Naive thymus-derived CD8-positive, alpha-beta T cell (primary cell): Measurements from ENCODE around the gene OR52N4. TPM values are rescaled to one million over a fixed set of nuclear protein-coding genes. Genes with fewer than 3 reads are reported as not detected.

ENCODE experiments used
- ATAC-seq, 2 donors: fragments of 150-1000 bp; cut with Tn5 transposase in 1 of 2; sonication (Bioruptor Pico), chemical (Tn5 transposase) in 1 of 2; 1 replicate in 1 of 2; 2 replicates in 1 of 2; pipeline ENCODE4 v1.10.0; 2021; ENCODE audit warnings: mild to moderate bottlenecking in 2 of 2, moderate library complexity in 2 of 2
- POLR2A ChIA-PET: fragments of 350-600 bp; sonication (Branson Sonifier 250); formaldehyde crosslinking; loops from one replicate; lab custom pipeline; 2021; ENCODE audit warnings: antibody characterized with exemption; lab: Charles Lee
- DNase-seq, 10 donors: peaks; one replicate each; pipeline versions ENCODE4 v3.0.0 to v3.0.0-alpha.2; 2020 to 2022
- H3K27ac Mint-ChIP-seq, 10 donors: one replicate each; pipeline ENCODE4 v1.8.0; 2020 to 2022; ENCODE audit warnings: mild to moderate bottlenecking in 10 of 10, mixed read lengths in 10 of 10, moderate library complexity in 4 of 10, inconsistent platforms in 1 of 10
- H3K27me3 Mint-ChIP-seq, 5 donors: one replicate each; pipeline ENCODE4 v1.8.0; 2021 to 2022; ENCODE audit warnings: mixed read lengths in 5 of 5
- H3K36me3 Mint-ChIP-seq, 3 donors: one replicate each; pipeline ENCODE4 v1.8.0; 2020 to 2022; ENCODE audit warnings: mixed read lengths in 3 of 3, mild to moderate bottlenecking in 2 of 3, inconsistent platforms in 1 of 3
- H3K4me1 Mint-ChIP-seq, 4 donors: one replicate each; pipeline ENCODE4 v1.8.0; 2021 to 2022; ENCODE audit warnings: mixed read lengths in 4 of 4
- H3K4me3 Mint-ChIP-seq, 10 donors: one replicate each; pipeline ENCODE4 v1.8.0; 2020 to 2022; ENCODE audit warnings: mild to moderate bottlenecking in 10 of 10, mixed read lengths in 10 of 10, moderate library complexity in 6 of 10, inconsistent platforms in 1 of 10
- H3K9me3 Mint-ChIP-seq, 9 donors: one replicate each; pipeline ENCODE4 v1.8.0; 2020 to 2022; ENCODE audit warnings: mixed read lengths in 9 of 9, mild to moderate bottlenecking in 3 of 9, inconsistent platforms in 1 of 9, moderate library complexity in 1 of 9
- polyA plus RNA-seq, 3 donors: library from polyadenylated mRNA; unstranded; fragments of 300-500 nt; fragmentation: Illumina TruSeq; gene quantifications; one replicate each; pipeline ENCODE4 v1.2.3, GENCODE V29; 2021
- total RNA-seq, 8 experiments: library from RNA in 2 of 8; stranded (reverse) in 2 of 8; gene quantifications; one replicate each; pipeline ENCODE4 v1.2.3 and lab custom pipeline; 2021 to 2026

Gene OR52N4
- total and polyA plus RNA-seq, 5 experiments from 2014 or later = 0.55 to 2.6 (median 1.4) TPM; not detected in 1

GRCh38 chr11:5738431-5738830 lies 15.6 kb upstream of the OR52N4 start:
- Mint-ChIP-seq H3K4me1 (no peaks in the 10 kb centered on the region), H3K9me3 (peaks cover 10 to 38% (median 30%) of the 10 kb centered on the region in 9 donors), H3K27me3 (peaks cover 3 to 15% (median 10%) of the 10 kb centered on the region in 5 donors), H3K4me3 (no peak overlapping the region), H3K27ac (no peak overlapping the region), H3K36me3 (peaks cover 17 to 54% (median 46%) of the 10 kb centered on the region in 3 donors)
- POLR2A ChIA-PET = no interaction called here
- no peak for DNase-seq
- no peak for ATAC-seq

- DNase-seq (no peak), ATAC-seq (no peak)
- H3K27me3 Mint-ChIP-seq = peaks cover 0 to 6% (median 0%) of the 10 kb centered on the region in 5 donors
- no peak overlapping the region for H3K4me3 Mint-ChIP-seq
- peaks cover 0 to 29% (median 24%) of the 10 kb centered on the region in 3 donors for H3K36me3 Mint-ChIP-seq
- no peak overlapping the region for H3K27ac Mint-ChIP-seq
- H3K4me1 Mint-ChIP-seq = no peaks in the 10 kb centered on the region
- H3K9me3 Mint-ChIP-seq = peaks cover 10 to 34% (median 25%) of the 10 kb centered on the region in 9 donors
- POLR2A ChIA-PET = no interaction called here
These were observed 7.4 kb upstream of the OR52N4 start for GRCh38 chr11:5746614-5747013.

DNA sequence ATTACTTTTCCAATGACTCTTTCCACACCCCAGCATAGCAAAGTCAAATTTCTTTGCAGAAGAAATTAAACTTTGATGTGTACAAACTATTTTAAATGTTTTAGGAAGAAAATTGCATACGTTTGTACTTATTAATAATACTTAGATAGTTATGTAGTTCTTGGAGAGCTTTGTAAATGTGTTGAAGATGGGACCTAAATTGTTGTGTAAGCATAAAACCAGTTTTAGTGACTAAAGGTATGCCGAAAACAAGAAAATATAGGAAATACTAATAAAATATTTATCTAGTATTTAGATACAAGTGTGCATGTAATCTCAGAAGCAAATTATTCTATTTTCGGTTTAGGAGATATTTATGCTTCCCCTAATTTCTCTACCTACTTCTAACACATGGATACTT lies 4.2 kb upstream of the OR52N4 start:
- POLR2A ChIA-PET = no interaction called here
- DNase-seq (no peak), ATAC-seq (no peak)
- no peak overlapping the region for H3K27ac Mint-ChIP-seq
- peaks cover 0 to 4% (median 3%) of the 10 kb centered on the region in 9 donors for H3K9me3 Mint-ChIP-seq
- no peaks in the 10 kb centered on the region for H3K27me3 Mint-ChIP-seq
- H3K4me1 Mint-ChIP-seq = no peaks in the 10 kb centered on the region
- peaks cover 0 to 5% (median 0%) of the 10 kb centered on the region in 3 donors for H3K36me3 Mint-ChIP-seq
- no peak overlapping the region for H3K4me3 Mint-ChIP-seq

- no peak for ATAC-seq
- H3K27ac Mint-ChIP-seq = no peak overlapping the region
- no peak overlapping the region for H3K4me3 Mint-ChIP-seq
- no peaks in the 10 kb centered on the region for H3K27me3 Mint-ChIP-seq
- H3K4me1 Mint-ChIP-seq = no peaks in the 10 kb centered on the region
- POLR2A ChIA-PET = no interaction called here
- H3K9me3 Mint-ChIP-seq = no peaks in the 10 kb centered on the region
- no peaks in the 10 kb centered on the region for H3K36me3 Mint-ChIP-seq
- no peak for DNase-seq
These were observed 13.0 kb downstream of the OR52N4 start for GRCh38 chr11:5767056-5767455.

DNA sequence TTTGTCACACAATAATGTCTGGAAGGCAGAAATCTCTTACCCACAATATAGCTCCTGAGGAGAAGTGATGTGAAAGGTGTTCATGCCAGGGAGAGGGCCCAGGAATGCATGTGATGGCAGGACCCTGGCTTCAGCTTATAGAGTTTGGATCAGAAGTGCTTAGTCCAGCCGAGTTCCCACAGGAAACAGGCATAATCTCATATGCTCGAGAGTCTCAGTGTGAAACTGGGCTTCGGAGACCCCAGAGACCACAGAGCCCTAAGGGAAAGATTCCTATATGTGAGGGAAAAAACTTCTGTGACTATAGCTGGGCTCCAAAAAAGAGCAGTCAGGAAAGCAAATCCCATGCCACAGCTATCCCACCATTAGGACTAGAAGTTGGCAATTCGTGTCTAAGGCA lies 29.2 kb downstream of the OR52N4 start, which contains the start of gene OR52N5:
Gene OR52N5, minus strand, starts transcription at position 101 of the 400 bp plus-strand sequence. CDS start 4,721 bp downstream, outside the sequence.
- Mint-ChIP-seq H3K27ac (no peak within 1 kb of the TSS), H3K36me3 (peaks cover 0 to under 1% (median 0%) of the 10 kb centered on the region in 3 donors), H3K4me1 (peaks cover 0 to 2% (median 0%) of the 10 kb centered on the region in 4 donors), H3K27me3 (peaks cover under 1 to 12% (median 1%) of the 10 kb centered on the region in 5 donors), H3K4me3 (no peak within 1 kb of the TSS), H3K9me3 (peaks cover 0 to 13% (median 0%) of the 10 kb centered on the region in 9 donors)
- no peak for ATAC-seq
- DNase-seq = no peak
- POLR2A ChIA-PET = no interaction called here

- H3K36me3 Mint-ChIP-seq = no peaks in the 10 kb centered on the region
- H3K4me3 Mint-ChIP-seq = no peak within 1 kb of the TSS
- H3K9me3 Mint-ChIP-seq = no peaks in the 10 kb centered on the region
- H3K27ac Mint-ChIP-seq = no peak within 1 kb of the TSS
- peaks cover 8 to 17% (median 9%) of the 10 kb centered on the region in 5 donors for H3K27me3 Mint-ChIP-seq
- no peak for ATAC-seq
- no peak for DNase-seq
- POLR2A ChIA-PET = no interaction called here
- no peaks in the 10 kb centered on the region for H3K4me1 Mint-ChIP-seq
These were observed 37.1 kb downstream of the OR52N4 start, which contains the start of gene OR52N1 for GRCh38 chr11:5791165-5791564. Gene OR52N1, minus strand, starts transcription at chr11:5791265. Its CDS starts 2,449 bp downstream, at chr11:5788816.

DNA sequence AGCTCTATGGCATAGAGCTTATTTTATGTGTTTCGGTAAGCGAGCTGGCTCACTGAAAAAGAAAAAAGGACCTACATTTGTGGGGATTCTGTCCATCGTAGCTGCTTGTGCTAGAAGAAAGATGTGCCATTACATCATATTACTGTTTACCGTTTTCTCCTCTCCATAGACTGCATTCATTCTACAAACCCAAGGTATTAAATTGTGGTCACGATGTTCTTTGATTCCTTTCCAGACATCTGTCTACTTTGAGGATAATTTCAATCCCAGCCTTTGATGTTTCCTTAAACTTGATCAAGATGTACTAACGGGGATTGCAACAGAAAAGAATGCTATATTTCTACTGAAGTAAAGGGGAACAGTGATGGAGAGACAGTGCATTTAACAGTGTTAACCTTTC lies 42.5 kb downstream of the OR52N4 start:
- POLR2A ChIA-PET = no interaction called here
- Mint-ChIP-seq H3K4me1 (no peaks in the 10 kb centered on the region), H3K4me3 (no peak overlapping the region), H3K27ac (no peak overlapping the region), H3K9me3 (no peaks in the 10 kb centered on the region), H3K36me3 (no peaks in the 10 kb centered on the region), H3K27me3 (peaks cover 22 to 43% (median 26%) of the 10 kb centered on the region in 5 donors)
- ATAC-seq (no peak), DNase-seq (no peak)

- H3K4me1 Mint-ChIP-seq = peaks cover 3 to 7% (median 5%) of the 10 kb centered on the region in 4 donors
- ATAC-seq (no peak), DNase-seq (no peak)
- H3K27me3 Mint-ChIP-seq = peaks cover 3 to 28% (median 19%) of the 10 kb centered on the region in 5 donors
- peaks cover 0 to 20% (median 13%) of the 10 kb centered on the region in 9 donors for H3K9me3 Mint-ChIP-seq
- peaks cover 0 to 8% (median 0%) of the 10 kb centered on the region in 3 donors for H3K36me3 Mint-ChIP-seq
- no peak overlapping the region for H3K4me3 Mint-ChIP-seq
- POLR2A ChIA-PET = no interaction called here
- H3K27ac Mint-ChIP-seq = no peak overlapping the region
These were observed 49.9 kb downstream of the OR52N4 start for GRCh38 chr11:5803982-5804381.

Other genes starting within 250 kb of the OR52N4 start
- under 1 TPM in 1 of 2 experiments, not detected in 1; 0.41 TPM for gene UBQLN3, start 244.3 kb upstream of the OR52N4 start, total RNA-seq
- not detected for gene UBQLN3, start 244.3 kb upstream of the OR52N4 start, polyA plus RNA-seq
- under 1 TPM; 0.47 TPM for gene UBQLNL, start 237.5 kb upstream of the OR52N4 start, total RNA-seq
- gene UBQLNL, start 237.5 kb upstream of the OR52N4 start, polyA plus RNA-seq = not detected
- not detected for gene OR52H1, start 205.7 kb upstream of the OR52N4 start, total RNA-seq
- gene OR52H1, start 205.7 kb upstream of the OR52N4 start, polyA plus RNA-seq = not detected
- not detected for gene OR52B6, start 173.4 kb upstream of the OR52N4 start, total RNA-seq
- not detected for gene OR52B6, start 173.4 kb upstream of the OR52N4 start, polyA plus RNA-seq
- gene TRIM6, start 157.6 kb upstream of the OR52N4 start, total RNA-seq = not detected
- gene TRIM6, start 157.6 kb upstream of the OR52N4 start, polyA plus RNA-seq = not detected
- 10 to 100 TPM; 12.5 to 12.6 TPM for gene TRIM34, start 129.2 kb upstream of the OR52N4 start, total RNA-seq
- gene TRIM34, start 129.2 kb upstream of the OR52N4 start, polyA plus RNA-seq = 10 to 100 TPM; 10.8 to 13.1 (median 12.1) TPM
- 10 to 100 TPM; 39.4 to 41.8 TPM for gene TRIM5, start 69.2 kb upstream of the OR52N4 start, total RNA-seq
- 10 to 100 TPM in 1 of 3 donors, 1 to 10 TPM in 2; 9.6 to 10.4 (median 9.9) TPM for gene TRIM5, start 69.2 kb upstream of the OR52N4 start, polyA plus RNA-seq
- 100 to 1,000 TPM; 242 to 243 TPM for gene TRIM22, start 64.5 kb upstream of the OR52N4 start, total RNA-seq
- gene TRIM22, start 64.5 kb upstream of the OR52N4 start, polyA plus RNA-seq = 100 to 1,000 TPM; 108 to 143 (median 114) TPM
- gene OR56B1, start 17.8 kb upstream of the OR52N4 start, total RNA-seq = under 1 TPM; 0.36 to 0.42 TPM
- gene OR56B1, start 17.8 kb upstream of the OR52N4 start, polyA plus RNA-seq = not detected
- not detected for gene OR52N5, start 29.1 kb downstream of the OR52N4 start, total RNA-seq
- gene OR52N5, start 29.1 kb downstream of the OR52N4 start, polyA plus RNA-seq = not detected
- not detected for gene OR52N1, start 37.0 kb downstream of the OR52N4 start, total RNA-seq
- not detected for gene OR52N1, start 37.0 kb downstream of the OR52N4 start, polyA plus RNA-seq
- not detected for gene OR52N2, start 54.7 kb downstream of the OR52N4 start, total RNA-seq
- not detected for gene OR52N2, start 54.7 kb downstream of the OR52N4 start, polyA plus RNA-seq
- gene OR52E6, start 87.7 kb downstream of the OR52N4 start, total RNA-seq = not detected
- not detected for gene OR52E6, start 87.7 kb downstream of the OR52N4 start, polyA plus RNA-seq
- gene OR52E8, start 103.4 kb downstream of the OR52N4 start, total RNA-seq = not detected
- not detected for gene OR52E8, start 103.4 kb downstream of the OR52N4 start, polyA plus RNA-seq
- gene OR52E4, start 126.4 kb downstream of the OR52N4 start, total RNA-seq = not detected
- not detected for gene OR52E4, start 126.4 kb downstream of the OR52N4 start, polyA plus RNA-seq
- not detected for gene OR52E5, start 139.0 kb downstream of the OR52N4 start, total RNA-seq
- gene OR52E5, start 139.0 kb downstream of the OR52N4 start, polyA plus RNA-seq = not detected
- not detected for gene OR56A3, start 188.0 kb downstream of the OR52N4 start, total RNA-seq
- gene OR56A3, start 188.0 kb downstream of the OR52N4 start, polyA plus RNA-seq = not detected
- gene OR56A5, start 214.3 kb downstream of the OR52N4 start, total RNA-seq = not detected
- not detected for gene OR56A5, start 214.3 kb downstream of the OR52N4 start, polyA plus RNA-seq
- gene OR52L1, start 232.7 kb downstream of the OR52N4 start, total RNA-seq = not detected
- gene OR52L1, start 232.7 kb downstream of the OR52N4 start, polyA plus RNA-seq = not detected